ACC112 (cell line): ENCODE data around the gene BRD7.

Experiments
- H2AFZ ChIP-seq: fragments of 200-600 bp; sonication (generic); one replicate; pipeline ENCODE4 v1.6.0; 2017; ENCODE audit warnings: antibody characterized with exemption, low read length; ENCODE audit not compliant: unreplicated experiment
- H3K27ac ChIP-seq: fragments of 200-600 bp; sonication (generic); 2 replicates; pipeline ENCODE4 v1.5.1; 2014; ENCODE audit warnings: low read depth, mild to moderate bottlenecking, antibody characterized with exemption, low read length, moderate library complexity
- H3K27me3 ChIP-seq: fragments of 200-600 bp; sonication (generic); 2 replicates; pipeline ENCODE4 v1.6.1; 2014; ENCODE audit warnings: mild to moderate bottlenecking, antibody characterized with exemption, low read length, moderate library complexity, mixed read lengths; ENCODE audit not compliant: insufficient read depth
- H3K36me3 ChIP-seq: fragments of 200-600 bp; sonication (generic); 2 replicates; pipeline ENCODE4 v1.6.1; 2016; ENCODE audit warnings: mild to moderate bottlenecking, antibody characterized with exemption, low read length, moderate library complexity, mixed read lengths; ENCODE audit not compliant: insufficient read depth
- H3K4me1 ChIP-seq: fragments of 200-600 bp; sonication (generic); one replicate; pipeline ENCODE4 v1.6.1; 2016; ENCODE audit warnings: low read length, mixed read lengths; ENCODE audit not compliant: insufficient read depth, unreplicated experiment, control insufficient read depth
- H3K4me3 ChIP-seq: fragments of 200-600 bp; sonication (generic); 2 replicates; pipeline ENCODE4 v1.5.1; 2014; ENCODE audit warnings: mild to moderate bottlenecking, low read depth, low read length
- H3K79me2 ChIP-seq: fragments of 200-600 bp; sonication (generic); one replicate; pipeline ENCODE4 v1.6.0; 2016; ENCODE audit warnings: low read length; ENCODE audit not compliant: control insufficient read depth, unreplicated experiment, insufficient read depth

BRD7 gene

GRCh38 chr16:50288026-50288425, 80.8 kb downstream of the BRD7 start:
- H2AFZ ChIP-seq, result no peak overlapping the region
- H3K4me1 ChIP-seq, result peaks cover 7% of the 10 kb centered on the region
- H3K27me3 ChIP-seq, result no peaks in the 10 kb centered on the region
- H3K36me3 ChIP-seq, result 0 out of 2 replicates have a peak, but pooled peaks cover 4% of the 10 kb centered on the region
- H3K79me2 ChIP-seq, result peaks cover 24% of the 10 kb centered on the region
- no peak overlapping the region for H3K4me3 ChIP-seq
- no peak overlapping the region for H3K27ac ChIP-seq

GRCh38 chr16:50286681-50287080, 82.1 kb downstream of the BRD7 start:
- H2AFZ ChIP-seq, result no peak overlapping the region
- H3K79me2 ChIP-seq, result peaks cover 31% of the 10 kb centered on the region
- H3K4me3 ChIP-seq, result no peak overlapping the region
- no peaks in the 10 kb centered on the region for H3K27me3 ChIP-seq
- no peak overlapping the region for H3K27ac ChIP-seq
- H3K36me3 ChIP-seq, result 0 out of 2 replicates have a peak, but pooled peaks cover 4% of the 10 kb centered on the region
- peaks cover 7% of the 10 kb centered on the region for H3K4me1 ChIP-seq

GRCh38 chr16:50285406-50286003, 83.3 kb downstream of the BRD7 start:
- H3K79me2 ChIP-seq, result peaks cover 38% of the 10 kb centered on the region
- H3K27ac ChIP-seq, result no peak overlapping the region
- no peak overlapping the region for H2AFZ ChIP-seq
- 0 out of 2 replicates have a peak, but pooled peaks cover 4% of the 10 kb centered on the region for H3K36me3 ChIP-seq
- no peaks in the 10 kb centered on the region for H3K27me3 ChIP-seq
- H3K4me3 ChIP-seq, result no peak overlapping the region
- peaks cover 7% of the 10 kb centered on the region for H3K4me1 ChIP-seq

- H2AFZ ChIP-seq, result no peak overlapping the region
- peaks cover 43% of the 10 kb centered on the region for H3K79me2 ChIP-seq
- H3K27ac ChIP-seq, result no peak overlapping the region
- H3K27me3 ChIP-seq, result no peaks in the 10 kb centered on the region
- H3K36me3 ChIP-seq, result 0 out of 2 replicates have a peak, but pooled peaks cover 4% of the 10 kb centered on the region
- H3K4me1 ChIP-seq, result peaks cover 7% of the 10 kb centered on the region
- no peak overlapping the region for H3K4me3 ChIP-seq
Observed at GRCh38 chr16:50284131-50284911, 84.5 kb downstream of the BRD7 start.

GRCh38 chr16:50282955-50283631, 85.7 kb downstream of the BRD7 start:
- H3K4me3 ChIP-seq, result no peak overlapping the region
- no peak overlapping the region for H2AFZ ChIP-seq
- H3K79me2 ChIP-seq, result peaks cover 55% of the 10 kb centered on the region
- 0 out of 2 replicates have a peak, but pooled peaks cover 3% of the 10 kb centered on the region for H3K36me3 ChIP-seq
- peaks cover 7% of the 10 kb centered on the region for H3K4me1 ChIP-seq
- no peak overlapping the region for H3K27ac ChIP-seq
- no peaks in the 10 kb centered on the region for H3K27me3 ChIP-seq

GRCh38 chr16:50282010-50282538, 86.7 kb downstream of the BRD7 start:
- no peaks in the 10 kb centered on the region; the same call in 1 of the 2 replicates for H3K36me3 ChIP-seq
- H2AFZ ChIP-seq, result no peak overlapping the region
- H3K4me1 ChIP-seq, result peaks cover 7% of the 10 kb centered on the region
- H3K79me2 ChIP-seq, result peaks cover 60% of the 10 kb centered on the region
- no peak overlapping the region for H3K4me3 ChIP-seq
- H3K27ac ChIP-seq, result no peak overlapping the region
- no peaks in the 10 kb centered on the region for H3K27me3 ChIP-seq

- Histone ChIP-seq H3K27me3 (no peaks in the 10 kb centered on the region), H3K79me2 (peaks cover 64% of the 10 kb centered on the region), H3K36me3 (peaks cover 6% of the 10 kb centered on the region; the same call in 1 of the 2 replicates), H3K4me1 (peaks cover 7% of the 10 kb centered on the region), H3K4me3 (no peak overlapping the region), H3K27ac (no peak overlapping the region), H2AFZ (no peak overlapping the region)
Observed at GRCh38 chr16:50281391-50282009, 87.3 kb downstream of the BRD7 start.

GRCh38 chr16:50280932-50281331, 87.9 kb downstream of the BRD7 start:
- peaks cover 63% of the 10 kb centered on the region for H3K79me2 ChIP-seq
- H3K36me3 ChIP-seq, result peaks cover 6% of the 10 kb centered on the region; the same call in 1 of the 2 replicates
- no peak overlapping the region for H2AFZ ChIP-seq
- no peak overlapping the region for H3K4me3 ChIP-seq
- peaks cover 7% of the 10 kb centered on the region for H3K4me1 ChIP-seq
- H3K27ac ChIP-seq, result no peak overlapping the region
- no peaks in the 10 kb centered on the region for H3K27me3 ChIP-seq

- Histone ChIP-seq H2AFZ (no peak overlapping the region), H3K27me3 (no peaks in the 10 kb centered on the region), H3K79me2 (peaks cover 65% of the 10 kb centered on the region), H3K27ac (no peak overlapping the region), H3K4me1 (peaks cover 3% of the 10 kb centered on the region), H3K36me3 (peaks cover 6% of the 10 kb centered on the region; the same call in 1 of the 2 replicates), H3K4me3 (no peak overlapping the region)
Observed at GRCh38 chr16:50279504-50279865, 89.3 kb downstream of the BRD7 start.

- H3K27me3 ChIP-seq, result no peaks in the 10 kb centered on the region
- H2AFZ ChIP-seq, result no peak overlapping the region
- H3K79me2 ChIP-seq, result peaks cover 66% of the 10 kb centered on the region
- H3K4me3 ChIP-seq, result no peak overlapping the region
- H3K27ac ChIP-seq, result no peak overlapping the region
- peaks cover 6% of the 10 kb centered on the region; the same call in 1 of the 2 replicates for H3K36me3 ChIP-seq
- no peaks in the 10 kb centered on the region for H3K4me1 ChIP-seq
Observed at GRCh38 chr16:50278251-50278650, 90.5 kb downstream of the BRD7 start.
